ENCODE results near the gene RIPOR3.
"Not testable (repeated sequence)": the region's sequence is repeated elsewhere in the genome, so short reads cannot be mapped to it uniquely, and the experiment has no call there.

RIPOR3 gene

DNA sequence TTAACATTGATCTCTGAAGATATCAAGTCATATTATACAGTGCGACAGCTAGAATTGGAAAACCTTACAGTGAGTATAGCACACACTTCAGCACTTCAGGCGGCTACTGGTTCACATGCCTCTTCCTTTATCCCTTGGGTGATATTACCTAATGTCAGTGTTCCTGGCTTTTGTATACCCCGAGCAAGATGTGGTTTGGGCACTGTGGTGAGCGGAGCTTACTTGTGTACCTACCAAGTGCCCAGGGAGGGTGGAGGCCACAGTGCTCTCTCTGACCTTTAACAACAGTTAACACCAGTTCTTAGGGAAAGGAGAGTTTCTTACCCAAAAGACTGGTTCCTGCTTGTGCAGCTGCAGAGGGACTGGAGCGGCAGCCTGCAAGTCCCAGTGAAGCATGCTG lies 116.8 kb downstream of the RIPOR3 start:
- no peak for DNase-seq (ENCODE audit: low read depth in 2 of 2)

DNA sequence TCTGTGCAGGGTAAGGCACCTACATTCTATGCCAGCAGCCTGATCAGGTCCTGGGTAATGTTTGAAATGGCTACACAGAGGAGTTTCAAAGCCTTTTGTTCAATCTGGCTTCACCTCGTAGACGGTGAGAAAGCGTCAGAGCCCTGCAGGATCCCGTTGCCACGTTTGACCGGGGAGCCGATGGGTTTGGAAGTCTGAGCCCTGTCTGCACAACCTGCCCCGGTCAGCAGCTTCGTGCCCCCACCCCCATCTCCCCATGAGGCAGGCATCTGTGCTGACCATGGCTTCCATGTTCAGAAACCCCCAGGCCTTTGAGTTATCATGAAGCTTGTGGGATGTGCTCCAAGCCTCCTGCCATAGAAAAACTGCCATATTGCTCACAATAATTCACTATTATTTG lies 117.2 kb downstream of the RIPOR3 start:
- no peak for DNase-seq (ENCODE audit: low read depth in 2 of 2)

DNA sequence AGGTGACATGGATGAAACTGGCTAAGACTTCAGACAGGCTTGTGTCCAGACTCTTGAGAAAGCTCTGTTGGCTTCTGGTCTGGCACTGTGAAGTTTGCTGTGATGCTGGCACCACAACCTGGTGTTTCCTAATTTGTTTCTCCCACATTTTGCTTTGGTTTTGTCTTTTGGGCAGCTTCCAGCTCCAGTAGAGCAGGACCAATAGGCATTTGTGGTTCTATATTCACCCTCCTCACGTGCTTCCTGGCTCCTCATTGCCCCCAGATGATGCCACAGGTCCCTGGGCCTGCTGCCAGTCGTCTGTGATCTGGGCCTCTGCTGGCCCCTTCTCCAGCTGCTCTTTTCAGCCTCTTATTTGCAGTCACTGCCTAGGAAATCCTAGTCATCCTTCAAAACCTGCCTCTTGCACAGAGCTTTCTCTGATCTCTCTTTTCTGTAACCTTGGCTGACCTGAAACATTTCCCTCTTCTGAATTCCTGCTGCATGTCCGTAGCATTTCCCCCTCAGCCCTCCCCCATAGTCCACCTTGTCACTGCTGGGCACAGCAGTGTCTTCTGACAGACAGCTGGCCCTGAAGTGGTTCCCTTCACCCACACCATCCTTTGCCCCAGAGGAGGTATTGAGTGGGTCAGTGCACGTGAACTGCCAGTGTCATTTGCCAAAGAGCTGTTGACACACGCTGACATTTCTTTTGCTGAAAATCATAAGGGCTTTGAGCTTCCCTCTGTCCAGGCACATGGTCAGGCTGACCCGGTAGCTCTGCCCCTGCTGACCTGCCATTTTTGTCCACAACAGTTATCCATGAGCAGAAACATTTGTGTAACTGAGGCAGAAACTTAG lies 118.2 kb downstream of the RIPOR3 start:
- no peak for DNase-seq (ENCODE audit: low read depth in 2 of 2)

DNA sequence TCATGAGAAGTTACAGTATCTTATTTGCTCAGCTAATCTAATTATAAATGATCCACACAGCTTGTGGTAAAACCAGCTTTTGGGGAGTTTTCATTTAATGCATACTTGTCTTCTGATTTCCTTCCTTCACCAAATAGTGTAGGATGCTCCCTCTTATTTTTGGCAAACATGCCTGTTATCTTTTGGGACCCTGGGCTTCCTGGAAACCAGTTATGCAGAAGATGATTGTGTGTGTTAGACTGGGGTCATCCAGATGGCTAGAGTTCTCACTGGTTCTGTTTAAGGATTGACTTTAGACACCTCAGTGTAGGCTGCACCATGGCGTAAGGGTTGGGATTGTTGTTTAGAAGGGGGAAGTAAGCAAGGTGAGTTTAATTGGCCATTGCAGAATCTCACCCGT lies 119.9 kb downstream of the RIPOR3 start:
- no peak for DNase-seq (ENCODE audit: low read depth in 2 of 2)

DNA sequence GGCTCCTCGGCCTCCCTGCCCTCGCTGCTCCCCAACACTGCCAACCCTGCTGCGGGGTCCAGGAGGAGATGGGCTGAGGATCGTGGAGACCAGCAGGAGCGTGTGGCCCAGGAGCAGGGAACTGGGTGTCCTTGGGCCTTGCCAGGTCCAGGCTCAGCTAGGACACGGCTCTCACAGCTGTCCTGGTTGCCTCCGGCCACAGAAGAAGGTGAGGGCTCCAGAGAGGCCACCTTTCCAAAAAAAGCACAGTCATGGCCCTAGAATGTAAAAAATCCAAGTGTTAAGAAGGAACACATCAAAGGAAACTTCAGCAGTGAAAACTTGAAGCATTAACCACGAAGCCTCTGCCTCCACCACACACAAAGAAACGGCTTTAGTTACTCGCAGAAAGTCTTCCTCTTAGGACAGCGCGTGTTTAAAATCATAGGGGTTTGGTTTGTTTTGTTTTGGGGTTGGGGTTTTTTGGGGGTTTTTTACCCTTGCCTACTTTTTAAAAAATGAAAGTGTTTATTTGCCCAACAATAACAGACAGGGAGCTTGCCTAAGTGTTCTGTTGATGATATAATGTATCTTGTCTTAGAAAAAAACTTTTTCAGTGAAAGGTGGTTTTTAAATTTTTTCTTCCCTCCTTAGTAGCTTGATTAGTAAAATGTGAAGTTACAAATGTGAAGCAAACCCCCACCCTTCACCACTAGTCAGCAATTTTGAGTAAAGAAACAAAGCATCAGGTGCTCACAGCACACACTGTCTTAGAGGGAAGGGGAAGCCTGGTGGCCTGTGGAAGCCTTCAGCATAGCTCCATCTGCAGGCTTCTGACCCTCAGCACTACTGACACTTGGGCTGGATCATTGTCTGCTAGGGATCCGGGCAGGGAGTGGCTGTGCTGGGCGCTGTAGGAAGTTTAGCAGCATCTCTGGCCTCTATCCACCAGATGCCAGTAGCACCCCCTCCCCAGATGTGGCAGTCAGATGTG lies 121.2 kb downstream of the RIPOR3 start:
- peak in 1 of 2 donors; percentile 35 for DNase-seq (ENCODE audit: low read depth in 2 of 2)

DNA sequence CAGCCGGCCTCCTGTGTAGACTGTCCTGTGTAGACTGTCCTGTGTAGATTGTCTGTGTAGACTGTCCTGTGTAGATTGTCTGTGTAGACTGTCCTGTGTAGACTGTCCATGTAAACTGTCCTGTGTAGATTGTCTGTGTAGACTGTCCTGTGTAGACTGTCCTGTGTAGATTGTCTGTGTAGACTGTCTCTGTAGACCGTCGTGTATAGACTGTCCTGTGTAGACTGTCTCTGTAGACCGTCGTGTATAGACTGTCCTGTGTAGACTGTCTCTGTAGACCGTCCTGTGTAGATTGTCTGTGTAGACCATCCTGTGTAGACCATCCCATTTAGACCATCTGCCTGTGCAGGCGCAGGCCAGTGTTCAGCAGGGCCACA lies 121.9 kb downstream of the RIPOR3 start:
- not testable (repeated sequence) for DNase-seq (ENCODE audit: low read depth in 2 of 2)

DNA sequence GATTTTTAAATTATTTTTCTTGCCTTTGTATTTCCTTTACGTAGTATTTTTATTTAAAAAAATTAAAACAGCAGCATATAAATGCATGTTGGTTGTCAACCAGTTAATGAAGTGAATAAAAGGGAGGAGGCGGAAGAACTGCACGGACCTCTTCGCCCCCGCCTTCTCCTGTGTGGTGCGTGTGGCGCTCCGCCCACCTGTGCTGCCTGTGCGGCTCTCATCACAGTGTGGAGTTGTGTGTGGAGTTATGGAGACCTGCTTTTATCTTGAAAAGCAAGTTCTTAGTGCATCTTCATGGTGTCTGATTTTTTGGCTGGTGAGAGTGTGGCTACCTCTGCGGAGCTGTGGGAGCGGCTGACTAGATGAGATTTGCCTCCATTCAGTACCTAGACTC lies 122.8 kb downstream of the RIPOR3 start:
- no peak for DNase-seq (ENCODE audit: low read depth in 2 of 2)

DNA sequence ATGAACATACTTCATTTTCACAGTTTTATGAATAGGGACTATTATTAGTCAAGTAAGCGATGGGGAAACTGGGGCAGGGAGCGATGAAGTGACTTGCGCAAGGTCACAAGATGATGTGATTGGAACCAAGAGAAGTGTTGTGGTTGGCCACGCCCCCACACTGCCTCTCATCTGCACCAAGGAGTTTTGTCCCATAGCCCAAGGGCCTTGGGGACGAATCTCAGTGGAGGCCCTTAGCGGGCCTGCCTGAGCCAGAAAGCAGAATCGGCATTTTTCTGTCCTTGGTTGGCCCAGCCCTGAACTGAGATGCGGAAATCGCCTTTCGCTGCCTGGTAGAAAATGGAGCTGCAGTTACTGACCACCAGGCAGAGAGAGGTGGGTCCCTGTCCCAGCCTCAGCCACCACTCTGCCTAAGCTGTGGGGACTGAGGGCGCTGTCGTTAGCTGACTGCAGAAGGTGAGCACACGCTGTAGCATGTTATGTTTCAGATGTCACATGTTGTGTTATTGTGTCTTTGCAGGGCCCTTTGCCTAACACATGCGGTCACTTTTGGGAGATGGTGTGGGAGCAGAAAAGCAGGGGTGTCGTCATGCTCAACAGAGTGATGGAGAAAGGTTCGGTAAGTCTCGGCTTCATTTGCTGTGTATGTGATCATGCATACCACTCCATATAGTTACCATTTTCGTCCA lies 123.3 kb downstream of the RIPOR3 start:
- no peak for DNase-seq (ENCODE audit: low read depth in 2 of 2)

DNA sequence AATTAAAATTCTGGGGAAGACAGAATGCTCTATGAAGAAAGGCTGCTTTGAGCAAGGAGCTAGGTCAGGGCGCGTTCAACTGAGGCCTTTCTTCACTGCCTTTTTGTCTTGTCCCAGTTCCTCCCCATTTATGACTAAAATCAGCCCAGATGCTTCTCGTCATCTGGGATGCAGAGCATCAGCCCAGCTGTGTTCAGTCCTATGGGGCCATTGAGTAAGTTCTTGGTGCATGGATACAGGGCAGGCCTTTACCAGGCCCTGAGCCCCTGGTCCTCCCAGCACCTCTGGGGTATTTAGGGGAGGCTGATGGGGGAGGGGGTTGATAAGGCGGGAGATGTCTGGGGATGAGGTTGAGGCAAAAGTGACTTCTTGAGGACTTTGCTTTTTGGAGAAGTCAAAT lies 125.5 kb downstream of the RIPOR3 start:
- DNase-seq (ENCODE audit: low read depth in 2 of 2), result no peak

DNA sequence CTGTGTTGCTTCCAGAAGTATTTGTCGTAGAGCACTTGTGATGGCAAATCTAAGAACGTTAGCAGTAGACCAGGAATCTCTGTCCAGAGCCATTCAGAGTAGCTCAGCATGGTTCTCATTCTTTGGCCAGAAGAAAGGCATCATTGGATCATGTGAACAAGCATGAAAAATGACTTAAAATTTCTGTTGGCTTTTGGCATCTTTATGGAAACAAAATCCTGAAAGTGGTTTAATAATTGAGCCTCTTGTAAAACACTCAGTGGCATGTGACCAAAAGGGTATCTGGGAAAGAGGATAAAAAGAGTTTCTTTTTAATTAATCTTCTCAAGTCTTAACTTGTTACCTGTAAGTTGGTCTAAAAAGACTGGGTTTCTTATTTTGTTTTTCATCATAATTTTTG lies 126.0 kb downstream of the RIPOR3 start:
- DNase-seq (ENCODE audit: low read depth in 2 of 2), result no peak

DNA sequence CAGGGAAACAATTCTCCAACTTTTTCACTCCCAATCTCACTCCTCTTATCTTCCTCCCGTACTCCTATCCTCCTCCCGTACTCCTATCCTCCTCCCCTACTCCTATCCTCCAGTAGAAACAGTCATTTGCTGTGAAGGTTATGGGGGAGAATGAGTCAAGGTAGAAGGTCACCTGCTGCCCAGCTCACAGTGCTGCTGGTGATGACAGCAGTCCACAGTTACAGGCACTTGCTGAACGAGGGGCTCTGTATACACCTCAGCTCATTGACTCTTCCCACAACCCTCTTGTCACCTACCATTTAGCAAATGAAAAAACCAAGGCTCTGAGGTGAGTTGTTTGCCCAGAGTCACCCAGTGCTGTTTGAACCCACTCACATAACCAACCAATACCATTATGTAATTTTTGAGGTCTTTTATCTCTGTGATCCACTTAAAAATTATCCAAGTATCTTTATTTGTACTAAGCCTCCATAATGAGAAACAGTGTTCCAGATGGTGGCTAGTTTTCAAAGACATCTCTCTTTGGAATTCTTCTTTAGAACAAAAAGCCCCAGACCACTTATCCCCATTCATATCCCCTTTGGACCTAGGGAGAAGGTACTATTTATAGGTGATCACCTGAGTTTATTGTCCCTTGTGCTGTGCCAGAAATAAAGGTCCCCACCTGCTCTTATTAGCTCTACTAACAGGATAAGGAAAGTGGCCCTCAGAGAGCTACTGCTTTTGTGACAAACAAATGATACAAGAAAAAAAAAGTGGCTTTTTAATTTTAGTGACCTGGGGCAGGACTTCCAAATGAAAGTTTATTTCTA lies 128.0 kb downstream of the RIPOR3 start:
- DNase-seq (ENCODE audit: low read depth in 2 of 2), result no peak

DNA sequence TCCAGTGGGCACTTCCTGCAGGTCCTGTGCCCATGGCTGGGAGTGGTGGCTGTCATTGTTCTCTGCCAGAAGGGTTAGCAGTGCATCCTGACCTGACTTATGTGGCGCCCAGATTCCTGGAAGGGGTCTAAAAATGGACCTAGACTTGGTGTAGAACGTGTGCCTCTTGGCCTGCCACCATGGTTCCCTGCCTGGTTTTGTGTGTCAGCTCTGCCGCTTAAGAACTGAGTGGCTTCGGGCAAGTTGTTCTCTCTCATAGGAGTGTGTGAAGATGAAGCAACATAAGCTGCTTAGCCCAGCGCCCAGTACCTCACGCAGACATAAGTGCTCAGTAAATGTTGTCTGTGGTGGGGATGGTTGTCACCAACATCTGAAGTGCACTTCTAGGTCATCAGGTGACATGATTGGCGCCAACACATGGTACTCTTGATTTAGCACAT lies 129.1 kb downstream of the RIPOR3 start:
- DNase-seq (ENCODE audit: low read depth in 2 of 2), result no peak

DNA sequence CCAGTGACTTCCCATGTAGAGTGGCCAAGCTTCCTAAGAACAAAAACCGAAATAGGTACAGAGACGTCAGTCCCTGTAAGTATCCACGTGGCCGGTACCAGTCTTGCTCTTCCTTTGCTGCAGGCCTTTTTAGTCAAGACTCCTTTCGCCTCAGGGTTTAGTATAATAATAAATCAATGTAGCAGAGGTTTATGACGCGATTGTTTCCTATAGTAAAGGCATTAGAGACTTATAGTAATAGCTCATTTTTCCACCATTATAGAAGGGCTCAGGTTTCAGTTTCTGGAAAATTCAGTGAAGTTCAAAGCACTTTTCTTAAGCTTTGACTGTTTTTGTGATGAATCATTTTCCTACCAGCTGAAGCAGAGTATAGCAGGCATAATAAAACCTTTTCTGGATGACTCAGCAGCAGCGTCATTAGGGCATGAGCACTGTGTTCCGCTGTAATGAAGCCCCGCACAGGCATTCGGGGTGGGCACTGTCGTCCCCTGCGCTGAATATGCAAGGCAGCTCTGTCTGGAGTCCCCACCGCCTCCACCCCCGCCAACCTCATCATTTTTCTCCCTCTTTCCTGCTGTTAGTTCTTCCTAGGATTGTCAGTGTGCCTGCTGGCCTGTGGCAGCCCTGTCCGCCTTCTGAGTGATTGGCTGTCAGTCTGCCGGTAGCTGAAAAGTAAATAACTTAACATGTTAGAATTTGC lies 129.8 kb downstream of the RIPOR3 start:
- peak in 1 of 2 donors; percentile 65 for DNase-seq (ENCODE audit: low read depth in 2 of 2)

DNA sequence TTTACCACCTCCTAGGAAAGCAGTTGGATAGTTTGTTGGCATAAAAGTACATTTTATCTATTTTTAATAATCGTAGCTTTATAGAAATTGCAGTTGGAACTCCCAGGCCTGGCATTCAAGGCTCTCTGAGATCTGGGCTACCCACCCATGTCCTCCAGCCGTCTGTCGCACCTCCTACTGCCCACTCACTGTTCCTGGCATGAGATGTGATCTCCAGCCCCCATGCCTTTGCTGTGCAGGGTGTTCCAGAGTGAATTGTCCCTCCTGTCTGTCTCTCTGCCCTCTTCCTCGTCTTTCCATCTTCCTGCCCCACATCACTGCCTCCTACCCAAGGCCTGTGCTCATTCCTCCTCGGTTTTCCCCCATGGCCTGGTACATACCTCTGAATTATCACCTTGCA lies 130.5 kb downstream of the RIPOR3 start:
- no peak for DNase-seq (ENCODE audit: low read depth in 2 of 2)

DNA sequence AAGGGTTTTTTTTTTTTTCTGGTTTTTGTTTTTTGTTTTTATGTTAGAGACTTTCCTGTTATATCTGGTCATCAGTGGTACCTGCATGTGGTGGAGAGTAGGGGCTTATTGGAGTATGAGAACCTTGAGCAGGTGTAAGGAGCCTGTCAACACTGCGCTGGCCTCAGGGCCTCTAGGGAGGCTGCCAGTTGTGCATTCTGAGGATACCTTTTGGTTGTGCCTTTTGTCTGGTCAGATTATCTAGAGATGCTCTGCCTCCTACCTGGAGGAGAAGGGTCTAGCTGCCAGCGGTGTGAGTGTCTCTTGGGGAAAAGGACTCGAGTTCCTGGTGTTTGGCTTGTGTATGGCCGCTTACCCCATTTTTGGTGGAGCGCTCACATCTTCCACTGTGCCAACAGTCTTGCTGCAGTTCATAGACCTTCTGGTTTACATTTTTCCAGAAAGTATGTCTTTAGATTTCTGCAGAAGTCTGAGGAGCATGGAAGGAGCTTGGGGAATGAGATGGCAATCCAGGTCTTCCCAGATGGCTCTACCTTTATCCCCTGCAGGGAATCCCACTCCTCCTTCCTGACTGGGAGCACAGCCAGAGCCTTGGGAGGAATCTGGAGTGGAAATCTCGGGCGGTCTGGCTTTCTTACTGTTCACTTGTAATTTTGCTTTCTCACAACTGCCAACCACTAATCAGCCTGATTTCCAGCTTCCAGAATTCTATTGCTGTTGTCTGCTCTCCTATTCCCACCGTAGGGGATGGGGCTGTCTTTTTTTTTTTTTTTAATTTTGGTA lies 131.3 kb downstream of the RIPOR3 start:
- DNase-seq (ENCODE audit: low read depth in 2 of 2), result no peak

DNA sequence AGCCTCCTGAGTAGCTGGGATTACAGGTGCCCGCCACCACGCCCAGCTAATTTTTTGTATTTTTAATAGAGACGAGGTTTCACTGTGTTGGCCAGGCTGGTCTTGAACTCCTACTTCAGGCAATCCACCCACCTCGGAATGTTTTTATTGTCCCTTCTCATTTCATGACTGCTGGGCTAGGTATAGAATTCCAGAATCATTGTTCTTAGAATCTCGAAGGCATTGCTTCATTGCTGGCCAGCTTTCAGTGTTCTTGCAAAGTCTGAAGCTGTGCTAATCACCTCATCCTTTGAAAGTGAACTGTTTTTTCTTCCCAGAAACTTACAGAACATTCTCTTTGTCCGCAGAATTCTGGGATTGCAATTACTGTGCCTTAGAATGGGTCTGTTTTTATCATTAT lies 132.2 kb downstream of the RIPOR3 start:
- no peak for DNase-seq (ENCODE audit: low read depth in 2 of 2)

DNA sequence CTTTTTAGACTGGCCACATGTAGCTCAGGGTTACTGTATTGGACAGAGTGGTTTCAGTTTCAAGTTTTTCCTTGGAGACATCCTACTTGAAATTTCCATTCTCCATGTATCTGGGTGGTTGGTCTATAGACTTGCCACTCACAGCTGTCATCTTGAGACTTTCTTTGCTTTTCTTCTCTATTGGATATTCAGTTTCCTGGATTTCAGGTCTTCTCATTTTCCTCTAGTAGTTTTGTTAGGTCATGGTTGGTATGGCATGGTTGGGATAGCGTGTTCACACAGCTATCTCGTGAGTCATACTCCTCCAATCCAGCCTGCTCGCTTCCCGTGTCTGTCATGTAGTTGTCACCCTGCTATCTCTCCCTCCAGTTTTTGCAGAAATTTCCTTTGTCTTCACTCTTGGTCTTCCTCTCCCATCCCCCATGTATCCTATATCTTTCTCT lies 132.8 kb downstream of the RIPOR3 start:
- DNase-seq (ENCODE audit: low read depth in 2 of 2), result no peak

DNA sequence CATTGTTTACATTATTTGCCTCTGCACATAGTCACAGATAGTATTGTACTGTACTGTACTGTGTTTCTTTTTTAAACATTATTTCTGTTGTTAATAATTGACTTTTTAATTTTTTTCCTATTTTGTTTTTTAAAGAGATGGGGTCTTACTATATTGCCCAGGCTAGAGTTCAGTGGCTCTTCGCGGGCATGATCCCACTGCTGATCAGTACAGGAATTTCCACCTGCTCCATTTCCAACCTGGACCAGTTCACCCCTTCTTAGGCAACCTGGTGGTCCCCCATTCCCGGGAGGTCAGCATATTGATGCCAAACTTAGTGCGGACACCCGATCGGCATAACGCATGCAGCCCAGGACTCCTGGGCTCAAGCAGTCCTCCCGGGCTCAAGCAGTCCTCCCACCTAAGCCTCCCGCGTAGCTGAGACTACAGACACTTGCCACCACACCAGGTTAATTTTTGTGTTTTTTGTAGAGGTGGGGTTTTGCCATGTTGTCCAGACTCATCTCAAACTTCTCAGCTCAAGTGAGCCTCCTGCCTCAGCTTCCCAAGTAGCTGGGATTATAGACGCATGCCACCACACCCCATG lies 133.7 kb downstream of the RIPOR3 start:
- no peak for DNase-seq (ENCODE audit: low read depth in 2 of 2)

DNA sequence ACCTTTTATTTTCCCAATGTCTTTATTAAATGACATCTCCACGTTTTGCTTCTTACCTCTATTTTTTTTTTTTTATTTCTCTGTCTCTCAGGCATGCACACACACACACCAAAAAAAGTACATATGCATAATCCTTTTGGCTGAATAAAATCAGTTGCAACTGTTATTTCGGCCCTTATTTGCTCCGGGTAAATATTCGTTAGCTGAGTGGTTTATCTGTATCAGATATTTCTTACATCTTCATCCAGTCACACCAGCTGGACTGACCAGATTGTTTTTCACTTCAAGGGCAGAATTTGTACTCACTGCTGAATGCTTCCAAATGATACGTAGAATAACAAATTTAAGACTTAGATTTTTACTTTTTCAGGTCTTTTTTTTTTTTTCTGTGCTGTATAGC lies 135.7 kb downstream of the RIPOR3 start:
- no peak for DNase-seq (ENCODE audit: low read depth in 2 of 2)
